Hematopoietic multipotent progenitor cell (in vitro differentiated cells): ENCODE data around the gene IFI35. TPM values are rescaled to one million over a fixed set of nuclear protein-coding genes. Genes with fewer than 3 reads are reported as not detected.
"Not testable (repeated sequence)": the region's sequence is repeated elsewhere in the genome, so short reads cannot be mapped to it uniquely, and the experiment has no call there.

Experiments
- DNase-seq, 3 donors: peaks; one replicate each; pipeline ENCODE4 v3.0.0-alpha.2; 2011 to 2015; ENCODE audit warnings: low read depth in 2 of 3, low spot score in 2 of 3
- total RNA-seq: library from RNA; depleted of rRNA; stranded (reverse); fragments of >200 nt; gene quantifications from one replicate; pipeline ENCODE4 v1.2.3, GENCODE V29; 2012

Gene IFI35
- total RNA-seq, 1 donor: 47.9 TPM

DNA sequence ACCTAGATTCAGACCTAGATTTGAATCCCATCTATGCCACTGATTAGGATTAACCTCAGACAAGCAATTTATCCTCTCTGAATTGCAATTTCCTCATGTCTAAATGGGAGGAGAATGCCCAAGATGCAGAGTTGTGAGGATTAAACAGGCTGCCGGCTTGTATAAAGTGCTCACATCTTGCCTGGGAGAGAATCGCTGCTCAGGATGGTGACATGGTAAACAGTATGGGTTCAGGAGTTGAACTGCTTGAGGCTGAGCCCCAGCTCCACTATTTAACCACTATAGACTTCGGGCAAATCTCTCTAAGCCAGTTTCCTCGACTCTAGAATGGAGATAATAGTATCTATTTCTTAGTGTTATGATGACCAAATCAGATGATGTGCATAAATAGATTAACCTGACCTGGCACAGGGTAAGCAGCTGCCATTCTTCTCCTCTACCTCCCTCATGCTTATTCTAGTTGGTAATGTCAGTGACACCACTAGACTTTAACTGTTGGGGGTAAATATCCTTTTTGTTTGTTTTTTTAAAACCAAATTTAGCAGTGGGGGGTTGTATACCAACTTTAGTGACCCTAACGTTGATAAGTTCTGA, 9.1 kb upstream of the IFI35 start:
- DNase-seq: no peak

DNA sequence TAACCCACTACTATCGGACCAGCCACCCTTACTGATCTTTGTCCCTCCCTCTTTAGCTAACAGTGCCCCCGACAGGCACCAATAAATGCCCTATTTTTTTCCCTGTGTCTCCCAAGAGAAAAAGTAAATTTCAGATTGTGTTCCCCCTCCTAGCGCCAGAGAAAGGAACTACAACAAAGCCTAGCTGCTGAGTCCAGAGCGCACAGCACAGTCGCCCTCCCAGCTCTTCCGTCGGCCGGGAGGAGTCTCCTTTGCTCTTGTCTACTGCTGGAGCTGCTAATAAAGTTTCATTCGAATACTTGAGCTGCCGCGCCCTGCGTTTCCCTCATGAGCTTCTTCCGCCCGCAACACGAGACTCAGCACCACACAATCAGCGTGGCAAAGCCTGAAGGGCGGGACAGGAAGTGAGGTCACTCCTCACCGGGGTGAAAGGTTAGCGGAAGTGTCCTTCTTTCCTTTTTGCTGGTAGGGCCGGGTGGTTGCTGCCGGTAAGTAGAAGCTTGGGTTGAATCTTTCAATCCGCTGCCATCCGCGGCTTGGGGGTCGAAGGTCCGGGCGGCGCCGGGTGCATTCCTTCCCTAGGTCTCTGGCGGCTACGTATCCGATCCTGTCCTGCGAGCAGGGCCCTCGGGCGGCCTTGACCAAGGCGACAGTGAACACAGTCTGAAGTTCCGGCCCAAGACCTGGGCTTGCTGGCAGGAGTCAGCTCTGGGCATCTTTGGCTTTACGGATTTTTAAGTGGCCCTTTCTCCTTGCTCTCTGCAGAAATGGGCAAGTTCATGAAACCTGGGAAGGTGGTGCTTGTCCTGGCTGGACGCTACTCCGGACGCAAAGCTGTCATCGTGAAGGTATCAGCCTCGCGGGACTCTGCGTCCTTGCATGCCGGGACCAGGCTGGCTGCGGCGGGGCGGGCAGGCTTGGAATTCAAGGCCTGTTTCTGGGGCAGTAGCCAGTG, 8.3 kb upstream of the IFI35 start, which contains the start of gene RPL27:
Gene RPL27 (plus strand): TSS at position 436 of the 955 bp plus-strand sequence. CDS start 332 bp downstream, at position 768.
- DNase-seq: peak; percentile 93 to 100 (median 100)

DNA sequence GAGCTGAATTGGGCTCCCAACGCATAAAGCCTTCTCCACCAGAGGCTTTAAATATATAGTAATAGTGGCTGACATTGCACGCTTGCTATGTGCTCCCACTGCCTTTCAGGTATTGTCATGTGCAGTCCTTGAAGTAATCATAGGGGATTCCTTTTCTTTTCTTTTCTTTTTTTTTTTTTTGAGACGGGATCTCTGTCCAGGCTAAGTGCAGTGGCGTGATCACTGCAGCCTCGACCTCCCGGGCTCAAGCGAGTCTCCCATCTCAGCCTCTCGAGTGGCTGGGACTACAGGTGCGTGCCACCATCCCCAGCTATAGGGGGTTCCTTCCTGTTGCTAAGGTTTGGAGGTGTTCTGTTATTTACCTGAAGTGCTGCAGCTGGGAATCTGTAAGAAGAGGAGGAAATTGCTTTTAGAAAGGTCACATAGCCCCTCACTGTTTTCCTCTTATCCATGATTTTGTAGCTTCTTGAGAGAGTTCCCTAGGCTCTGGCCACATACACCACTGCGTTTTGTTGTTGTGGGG, 7.5 kb upstream of the IFI35 start:
- no peak for DNase-seq

DNA sequence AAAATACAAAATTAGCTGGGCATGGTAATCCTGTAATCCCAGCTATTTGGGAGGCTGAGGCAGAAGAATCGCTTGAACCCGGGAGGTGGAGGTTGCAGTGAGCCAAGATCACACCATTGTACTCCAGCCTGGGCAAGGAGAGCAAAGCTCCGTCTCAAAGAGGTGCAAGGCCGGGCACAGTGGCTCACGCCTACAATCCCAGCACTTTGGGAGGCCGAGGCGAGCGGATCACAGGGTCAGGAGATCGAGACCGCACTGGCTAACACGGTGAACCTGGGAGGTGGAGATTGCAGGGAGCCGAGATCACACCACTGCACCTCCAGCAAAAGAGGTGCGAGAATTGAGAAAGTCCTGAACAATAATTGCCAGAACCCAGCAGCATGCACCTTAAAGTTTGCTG, 5.7 kb upstream of the IFI35 start:
- DNase-seq: not testable (repeated sequence)

DNA sequence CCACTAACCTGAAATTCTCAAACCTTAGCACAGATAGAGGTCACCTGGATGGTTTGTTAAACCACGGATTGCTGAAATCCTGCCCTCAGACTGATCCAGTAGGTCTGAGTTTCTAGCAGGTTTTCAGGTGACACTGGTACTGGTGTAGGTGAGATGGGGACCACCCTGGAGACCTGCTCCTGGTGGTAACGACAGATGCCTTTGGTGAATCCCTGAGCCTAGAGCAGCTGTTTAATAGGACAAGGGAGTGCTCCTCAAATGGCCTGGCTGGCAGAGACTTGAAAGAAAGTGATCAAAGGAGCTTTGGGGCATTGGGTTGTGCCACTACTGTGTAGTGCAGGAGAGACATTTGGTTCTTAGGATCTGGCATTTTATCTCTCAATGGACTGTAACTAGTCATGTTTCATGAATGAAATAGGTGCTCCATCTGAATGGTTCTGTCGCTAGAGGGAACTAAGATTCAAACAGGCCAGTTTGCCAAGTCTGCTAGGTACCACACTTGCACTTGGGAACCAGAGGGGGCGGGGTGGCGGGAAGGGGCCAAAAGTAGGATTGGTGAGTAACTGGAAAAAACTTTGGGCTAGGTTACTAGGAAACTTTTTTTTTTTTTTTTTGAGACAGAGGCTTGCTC, 2.9 kb upstream of the IFI35 start:
- DNase-seq: no peak

DNA sequence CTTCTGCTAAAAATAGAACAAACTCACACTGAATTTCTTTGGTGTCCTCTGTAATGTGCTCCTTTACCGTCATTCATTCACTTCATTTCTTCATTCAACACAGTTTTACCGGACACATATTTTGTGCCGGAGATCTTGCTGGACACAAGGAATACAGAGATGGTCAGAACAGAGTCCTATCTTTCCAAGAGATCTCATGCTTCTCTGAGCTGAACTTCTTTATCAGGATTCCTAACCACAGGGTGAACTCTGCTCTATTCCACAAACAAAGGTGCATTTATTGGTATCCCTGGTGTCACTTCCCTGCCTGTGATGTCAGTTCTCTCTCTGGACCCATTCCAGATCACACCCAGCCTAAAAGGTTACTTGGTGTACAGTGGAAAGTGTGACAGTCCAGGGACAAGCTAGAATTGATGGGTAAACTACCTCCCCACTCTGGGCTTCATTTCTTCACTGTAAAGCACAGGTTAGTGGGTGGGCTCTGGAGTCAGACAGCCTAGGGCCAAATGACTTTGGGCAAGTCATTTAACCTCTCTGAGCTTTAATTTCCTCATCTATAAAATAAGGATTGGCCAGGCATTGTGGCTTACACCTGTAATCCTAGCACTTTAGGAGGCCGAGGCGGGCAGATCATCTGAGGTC, 4.2 kb downstream of the IFI35 start:
- DNase-seq: no peak

DNA sequence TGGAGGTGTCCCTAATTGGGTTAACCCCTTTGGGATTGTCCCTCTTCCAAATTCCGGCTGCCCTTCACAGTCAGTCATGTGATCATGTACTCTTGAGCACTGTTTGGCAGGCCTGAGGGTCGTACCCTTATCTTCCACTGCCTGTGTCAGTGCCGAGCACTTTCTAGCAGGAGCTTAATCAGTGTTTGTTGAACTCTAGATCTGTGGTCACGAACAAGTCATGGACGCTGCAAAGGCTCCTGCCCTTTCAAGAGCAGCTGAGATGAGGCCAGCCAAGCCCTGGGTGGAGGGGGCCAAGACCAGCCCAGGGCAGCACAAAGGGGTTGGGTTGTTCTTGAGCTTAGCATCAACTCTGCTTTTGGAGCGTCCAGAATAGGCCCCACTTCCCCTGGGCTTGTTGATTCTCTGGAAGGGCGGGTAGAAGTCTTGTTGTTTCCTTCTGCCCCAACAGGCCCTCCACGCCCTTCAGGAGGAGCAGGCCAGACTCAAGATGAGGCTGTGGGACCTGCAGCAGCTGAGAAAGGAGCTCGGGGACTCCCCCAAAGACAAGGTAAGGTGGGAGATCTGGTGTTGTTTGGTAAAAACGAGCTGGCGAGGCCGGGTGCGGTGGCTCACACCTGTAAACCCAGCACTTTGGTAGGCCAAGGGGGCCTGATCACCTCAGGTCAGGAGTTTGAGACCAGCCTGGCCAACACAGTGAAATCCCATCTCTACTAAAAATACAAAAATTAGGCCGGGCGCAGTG, 5.3 kb downstream of the IFI35 start:
- no peak for DNase-seq

DNA sequence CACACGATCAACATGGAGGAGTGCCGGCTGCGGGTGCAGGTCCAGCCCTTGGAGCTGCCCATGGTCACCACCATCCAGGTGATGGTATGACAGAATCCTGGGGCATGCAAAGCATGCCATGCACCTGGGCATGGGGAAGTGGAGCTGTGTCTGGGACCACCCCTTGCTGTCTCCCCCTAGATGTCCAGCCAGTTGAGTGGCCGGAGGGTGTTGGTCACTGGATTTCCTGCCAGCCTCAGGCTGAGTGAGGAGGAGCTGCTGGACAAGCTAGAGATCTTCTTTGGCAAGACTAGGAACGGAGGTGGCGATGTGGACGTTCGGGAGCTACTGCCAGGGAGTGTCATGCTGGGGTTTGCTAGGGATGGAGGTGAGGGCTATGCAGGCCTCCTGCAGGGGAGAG, 6.7 kb downstream of the IFI35 start:
- DNase-seq: no peak

DNA sequence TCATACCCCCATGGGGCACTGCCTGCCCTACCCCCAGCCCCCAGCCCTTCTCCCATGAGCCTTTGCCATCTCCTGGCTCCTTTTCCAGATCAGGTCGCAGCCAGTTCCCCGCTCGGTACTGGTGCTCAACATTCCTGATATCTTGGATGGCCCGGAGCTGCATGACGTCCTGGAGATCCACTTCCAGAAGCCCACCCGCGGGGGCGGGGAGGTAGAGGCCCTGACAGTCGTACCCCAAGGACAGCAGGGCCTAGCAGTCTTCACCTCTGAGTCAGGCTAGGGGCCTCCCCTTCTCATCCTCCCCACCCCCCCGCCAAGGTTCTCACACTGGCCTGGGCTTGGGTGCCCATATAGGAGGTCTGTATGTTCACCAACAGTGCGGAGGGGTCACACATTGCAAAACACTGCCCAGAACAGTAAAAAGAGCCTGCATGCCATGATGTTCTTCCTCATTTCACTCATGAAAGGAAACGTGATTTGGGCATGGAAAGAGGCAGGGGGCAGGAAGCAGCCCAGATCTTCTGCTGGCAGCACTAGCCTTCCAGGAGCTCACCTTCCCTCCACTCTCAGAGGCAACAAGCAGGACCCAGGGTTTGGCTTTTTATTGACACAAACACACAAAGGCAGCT, 7.5 kb downstream of the IFI35 start:
- DNase-seq: no peak

DNA sequence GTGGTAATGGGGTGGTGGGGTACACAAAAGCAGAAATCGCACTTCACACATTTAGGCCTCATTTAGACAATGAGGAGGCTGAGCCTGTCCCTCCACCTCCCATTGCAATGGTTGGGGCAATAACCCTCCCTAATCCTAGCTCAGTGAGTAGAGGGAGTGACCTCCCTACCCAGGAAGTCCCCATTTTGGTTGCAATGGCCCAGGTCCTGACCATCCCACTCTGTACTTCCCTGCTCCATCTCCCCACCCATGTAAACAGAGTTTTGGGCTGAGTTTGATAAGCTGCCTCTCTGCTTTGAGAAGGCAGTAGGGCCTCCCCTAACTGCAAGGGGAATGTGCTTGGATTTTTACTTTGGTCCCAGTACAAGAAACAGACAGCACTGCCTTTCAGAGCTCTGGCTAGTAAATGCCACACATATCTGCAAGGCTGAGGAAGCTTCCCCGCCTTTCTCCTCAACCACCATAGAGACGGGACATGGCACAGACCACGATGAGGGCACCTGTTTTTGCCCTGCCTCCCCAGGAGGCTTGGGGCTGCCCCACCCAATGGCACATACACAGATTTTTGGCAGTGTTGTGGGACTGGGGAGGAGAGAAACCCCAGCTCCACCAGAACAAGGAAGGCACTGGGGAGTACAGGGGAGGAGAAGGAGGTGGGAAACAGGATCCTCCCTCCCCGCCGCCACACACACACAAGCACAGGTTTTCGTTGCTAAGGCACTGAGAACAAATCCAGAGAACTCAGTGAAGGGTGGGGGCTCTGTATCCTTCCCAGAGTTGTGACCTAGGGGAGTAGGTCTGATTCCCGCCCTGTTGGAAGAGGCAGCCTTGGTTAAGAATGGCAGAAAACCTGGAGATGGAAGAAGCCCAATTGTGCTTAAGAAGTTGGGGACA, 8.3 kb downstream of the IFI35 start:
- no peak for DNase-seq

DNA sequence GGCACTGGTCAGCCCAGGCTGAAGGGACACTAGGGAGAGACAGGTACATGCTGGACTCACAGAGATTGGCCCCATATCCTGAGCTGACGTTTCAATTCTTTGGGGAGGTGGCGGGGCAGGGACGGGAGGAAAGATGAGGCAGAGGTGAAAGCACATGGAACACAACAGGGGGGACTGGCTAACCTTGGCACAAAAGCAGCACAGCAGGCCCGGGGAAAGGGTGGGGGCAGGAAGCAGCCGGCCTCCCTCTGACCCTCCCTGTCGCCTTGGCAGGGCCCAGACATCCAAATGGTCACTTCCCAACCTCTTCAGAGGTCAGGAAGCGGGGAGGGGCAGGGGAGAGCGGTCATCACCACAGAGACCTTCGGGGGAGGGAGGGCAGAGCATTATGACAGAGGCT, 9.0 kb downstream of the IFI35 start:
- DNase-seq: no peak

DNA sequence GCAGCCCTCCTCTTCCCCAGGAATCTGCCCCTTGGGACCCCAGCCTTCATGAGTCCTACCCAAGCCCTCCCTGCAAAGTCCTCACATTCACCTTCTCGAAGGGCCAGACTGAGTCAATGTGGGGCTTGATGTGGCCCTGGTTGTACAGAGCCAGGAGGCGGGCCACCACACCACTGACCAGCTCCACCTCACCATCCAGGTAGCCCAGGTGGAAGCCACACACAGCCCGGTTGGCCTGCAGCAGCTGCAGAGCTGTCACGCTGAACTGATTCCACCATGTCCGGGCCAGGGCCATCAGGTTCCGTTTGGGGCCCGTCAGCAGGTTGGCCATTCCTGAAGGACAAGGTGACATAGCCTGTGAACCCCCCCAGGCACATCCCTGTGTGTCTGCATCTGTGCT, 9.6 kb downstream of the IFI35 start:
- no peak for DNase-seq

DNA sequence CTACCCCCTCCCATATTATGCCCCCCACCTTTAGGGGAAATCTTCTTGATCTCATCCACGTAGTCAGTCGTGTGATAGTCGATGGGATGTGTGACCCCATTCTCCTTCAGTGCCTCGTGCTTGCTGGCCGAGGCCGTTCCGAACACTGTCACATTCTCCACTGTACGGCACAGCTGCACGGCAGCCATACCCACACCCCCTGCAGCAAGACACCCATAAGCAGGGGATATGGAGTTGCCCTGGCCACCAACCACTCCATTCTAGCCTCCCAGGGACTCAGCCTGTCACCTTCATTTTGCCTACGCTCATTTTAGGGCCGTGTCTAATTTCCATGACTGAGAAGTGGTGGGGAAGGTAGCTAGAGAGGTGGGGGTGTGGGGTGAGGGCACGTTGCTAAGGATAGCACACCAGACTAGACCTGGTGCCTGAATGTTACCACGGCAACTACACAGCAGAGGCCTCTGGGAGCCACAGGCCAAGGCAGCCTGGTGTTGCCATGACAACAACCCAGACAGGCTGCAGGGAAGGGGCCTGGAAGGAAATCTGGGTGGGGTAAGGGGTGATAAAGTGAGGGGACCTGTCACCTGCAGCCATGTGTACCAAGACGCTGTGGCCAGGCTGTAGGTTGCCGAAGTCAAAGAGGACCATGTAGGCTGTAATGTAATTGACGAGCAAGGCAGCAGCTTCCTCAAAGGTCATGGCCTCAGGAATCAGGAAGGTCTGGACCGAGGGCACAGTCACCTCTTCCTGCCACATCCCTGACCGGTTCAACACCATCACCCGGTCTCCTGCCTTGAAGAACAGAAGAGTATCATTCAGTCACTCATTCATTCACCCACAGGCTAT, 11.6 kb downstream of the IFI35 start:
- DNase-seq: peak in 2 of 3 donors; percentile 57 to 74

DNA sequence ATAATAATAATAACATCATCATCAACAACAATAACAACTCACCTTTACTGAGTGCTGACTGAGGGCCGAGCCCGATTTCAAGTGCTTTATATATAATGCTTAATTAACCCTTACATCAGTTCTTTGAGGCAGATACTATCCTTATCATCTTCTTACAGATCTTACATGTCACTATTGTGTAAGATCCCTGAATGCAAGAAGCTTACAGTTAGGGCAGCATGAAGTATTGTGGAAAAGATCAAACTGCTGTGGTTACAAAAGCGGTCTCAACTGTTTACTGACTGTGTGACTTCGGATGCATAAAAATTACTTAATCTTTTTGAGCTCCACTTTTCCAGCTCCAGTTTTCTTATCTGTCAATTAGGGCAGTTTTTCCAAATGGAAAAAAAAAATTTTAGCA, 12.3 kb downstream of the IFI35 start:
- peak in 1 of 3 donors; percentile 34 for DNase-seq

DNA sequence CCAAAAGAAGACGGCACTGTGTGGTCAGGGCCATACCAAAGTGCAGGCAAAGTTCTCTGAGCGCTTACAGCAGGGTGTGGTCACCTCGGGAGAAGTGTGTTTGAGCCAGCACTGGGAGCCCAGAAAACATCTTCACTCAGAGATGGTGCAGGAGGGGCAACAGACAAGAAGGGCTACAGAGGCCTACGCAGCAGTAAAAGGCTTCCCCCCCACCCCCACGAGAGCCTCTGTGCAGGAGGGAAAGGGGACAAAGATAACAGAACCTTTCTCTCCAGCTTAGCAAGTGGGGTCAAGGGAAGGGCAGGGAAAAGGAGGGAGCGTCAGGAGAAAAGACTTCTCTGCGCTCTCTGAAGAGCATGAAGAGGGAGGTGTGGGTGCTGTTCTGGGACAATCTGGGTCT, 12.8 kb downstream of the IFI35 start:
- no peak for DNase-seq

DNA sequence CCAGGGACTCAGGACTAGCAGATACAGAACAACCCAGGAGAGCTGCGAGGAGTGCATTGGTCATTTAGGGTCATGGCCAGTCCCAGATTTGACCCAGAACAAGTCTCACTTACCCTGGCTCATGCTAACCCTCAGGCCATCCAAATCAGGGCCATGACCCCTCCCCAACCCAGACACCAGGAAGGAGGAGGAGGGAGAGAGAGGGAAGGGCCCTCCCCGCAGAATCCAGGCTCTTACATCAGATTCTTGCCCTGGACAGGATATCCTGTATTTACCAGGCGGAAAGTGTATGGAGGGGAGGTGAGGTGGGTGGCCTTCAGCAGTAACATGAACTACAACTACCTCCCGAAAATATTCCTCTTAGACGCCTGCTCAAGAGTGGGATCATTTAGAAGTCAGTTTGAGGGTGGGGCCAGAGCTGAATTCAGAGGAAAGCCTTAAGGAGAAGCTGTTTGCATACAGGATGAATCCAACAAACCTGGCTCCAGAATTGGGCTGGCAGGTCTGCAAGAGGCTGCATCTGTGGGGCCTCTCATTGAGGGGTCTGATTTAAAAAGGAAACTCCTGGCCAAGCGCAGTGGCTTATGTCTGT, 13.5 kb downstream of the IFI35 start:
- DNase-seq: no peak
